ENCODE results near the gene NDUFA12.

DNA sequence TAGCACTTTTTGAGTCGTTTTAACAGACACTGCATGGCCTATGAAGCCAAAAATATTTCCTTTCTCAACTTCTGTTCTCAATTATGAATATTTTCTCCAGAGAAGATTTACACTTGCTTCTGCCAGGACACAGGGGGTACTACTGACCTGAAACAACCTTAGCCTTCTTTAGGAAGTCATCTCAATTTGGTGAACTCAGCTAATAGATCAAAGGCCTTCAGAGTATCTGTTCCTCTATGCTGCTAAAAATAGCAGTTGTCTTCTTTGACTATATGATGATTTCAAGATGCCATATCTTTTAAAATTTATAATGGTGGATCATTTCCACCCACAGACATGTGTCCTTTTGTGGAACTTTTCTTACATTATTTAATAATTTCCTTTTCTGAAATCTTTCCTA lies 14.0 kb upstream of the NDUFA12 start:
- TF ChIP-seq POLR2A (IDR thresholded peaks at IDR 0.05) = no peak
- TF ChIP-seq, protein P1, sequence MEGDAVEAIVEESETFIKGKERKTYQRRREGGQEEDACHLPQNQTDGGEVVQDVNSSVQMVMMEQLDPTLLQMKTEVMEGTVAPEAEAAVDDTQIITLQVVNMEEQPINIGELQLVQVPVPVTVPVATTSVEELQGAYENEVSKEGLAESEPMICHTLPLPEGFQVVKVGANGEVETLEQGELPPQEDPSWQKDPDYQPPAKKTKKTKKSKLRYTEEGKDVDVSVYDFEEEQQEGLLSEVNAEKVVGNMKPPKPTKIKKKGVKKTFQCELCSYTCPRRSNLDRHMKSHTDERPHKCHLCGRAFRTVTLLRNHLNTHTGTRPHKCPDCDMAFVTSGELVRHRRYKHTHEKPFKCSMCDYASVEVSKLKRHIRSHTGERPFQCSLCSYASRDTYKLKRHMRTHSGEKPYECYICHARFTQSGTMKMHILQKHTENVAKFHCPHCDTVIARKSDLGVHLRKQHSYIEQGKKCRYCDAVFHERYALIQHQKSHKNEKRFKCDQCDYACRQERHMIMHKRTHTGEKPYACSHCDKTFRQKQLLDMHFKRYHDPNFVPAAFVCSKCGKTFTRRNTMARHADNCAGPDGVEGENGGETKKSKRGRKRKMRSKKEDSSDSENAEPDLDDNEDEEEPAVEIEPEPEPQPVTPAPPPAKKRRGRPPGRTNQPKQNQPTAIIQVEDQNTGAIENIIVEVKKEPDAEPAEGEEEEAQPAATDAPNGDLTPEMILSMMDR (IDR thresholded peaks at IDR 0.05) = no peak
